HG03025 (cell line): Measurements from ENCODE around the gene ATP6V1G3.
"Not testable (repeated sequence)": the region's sequence is repeated elsewhere in the genome, so short reads cannot be mapped to it uniquely, and the experiment has no call there.

ENCODE experiments used
- ATAC-seq: cut with Tn5 transposase; IDR thresholded peaks from one replicate; pipeline ENCODE4 v1.9.1; 2021; ENCODE audit warnings: mild to moderate bottlenecking, moderate library complexity; ENCODE audit not compliant: unreplicated experiment, low FRiP score

Gene ATP6V1G3, protein sequence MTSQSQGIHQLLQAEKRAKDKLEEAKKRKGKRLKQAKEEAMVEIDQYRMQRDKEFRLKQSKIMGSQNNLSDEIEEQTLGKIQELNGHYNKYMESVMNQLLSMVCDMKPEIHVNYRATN

GRCh38 chr1:198540580-198540979 lies at the start of gene ATP6V1G3:
TSS of gene ATP6V1G3 (minus strand) at chr1:198540680. CDS start at chr1:198540650, 30 bp downstream.
- no peak for ATAC-seq

DNA sequence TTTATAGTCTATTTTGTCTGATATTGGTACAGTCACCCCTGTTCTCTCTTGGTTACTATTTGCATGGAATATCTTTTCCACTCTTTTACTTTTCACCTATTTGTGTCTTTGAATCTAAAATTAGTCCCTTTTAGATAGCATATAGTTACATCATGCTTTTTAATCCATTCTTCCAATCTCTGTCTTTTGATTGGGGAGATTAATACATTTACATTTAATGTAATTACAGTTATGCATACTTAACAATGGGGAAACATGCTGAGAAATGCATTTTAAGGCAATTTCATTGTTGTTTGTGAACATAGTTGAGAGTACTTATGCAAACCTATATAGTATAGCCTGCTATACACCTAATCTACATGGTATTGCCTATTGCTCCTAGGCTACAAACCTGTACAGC lies 48.4 kb upstream of the ATP6V1G3 start:
- no peak for ATAC-seq

DNA sequence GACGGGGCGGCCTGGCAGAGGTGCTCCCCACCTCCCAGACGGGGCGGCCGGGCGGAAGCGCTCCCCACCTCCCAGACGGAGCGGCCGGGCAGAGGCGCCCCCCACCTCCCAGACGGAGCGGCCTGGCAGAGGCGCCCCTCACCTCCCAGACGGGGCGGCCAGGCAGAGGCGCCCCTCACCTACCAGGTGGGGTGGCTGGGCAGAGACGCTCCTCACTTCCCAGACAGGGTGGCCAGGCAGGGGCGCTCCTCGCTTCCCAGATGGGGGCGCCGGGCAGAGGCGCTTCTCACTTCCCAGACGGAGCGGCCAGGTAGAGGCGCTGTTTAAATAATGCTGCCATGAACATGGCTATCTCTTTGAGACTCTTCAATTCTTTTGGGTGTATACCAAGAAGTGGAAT lies 43.7 kb upstream of the ATP6V1G3 start:
- no peak for ATAC-seq

DNA sequence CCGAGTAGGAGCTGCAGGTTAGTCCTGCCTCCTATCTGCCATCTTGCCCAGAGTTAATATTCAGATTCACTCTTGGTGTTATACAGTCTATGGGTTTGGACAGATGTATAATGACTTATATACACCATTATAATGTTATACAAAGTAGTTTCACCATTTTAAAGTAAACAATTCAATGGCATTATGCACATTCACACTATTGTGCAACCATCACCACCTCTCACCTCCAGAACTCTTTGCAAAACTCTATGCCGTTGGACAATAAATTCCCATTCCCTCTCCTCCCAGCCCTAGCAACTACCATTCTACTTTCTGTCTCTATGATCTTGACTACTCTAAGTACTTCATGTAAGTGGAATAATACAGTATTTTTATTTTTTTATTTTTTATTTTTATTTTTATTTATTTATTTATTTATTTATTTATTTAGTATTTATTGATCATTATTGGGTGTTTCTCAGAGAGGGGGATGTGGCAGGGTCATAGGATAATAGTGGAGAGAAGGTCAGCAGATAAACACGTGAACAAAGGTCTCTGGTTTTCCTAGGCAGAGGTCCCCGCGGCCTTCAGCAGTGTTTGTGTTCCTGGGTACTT lies 42.8 kb upstream of the ATP6V1G3 start:
- ATAC-seq, result not testable (repeated sequence)

DNA sequence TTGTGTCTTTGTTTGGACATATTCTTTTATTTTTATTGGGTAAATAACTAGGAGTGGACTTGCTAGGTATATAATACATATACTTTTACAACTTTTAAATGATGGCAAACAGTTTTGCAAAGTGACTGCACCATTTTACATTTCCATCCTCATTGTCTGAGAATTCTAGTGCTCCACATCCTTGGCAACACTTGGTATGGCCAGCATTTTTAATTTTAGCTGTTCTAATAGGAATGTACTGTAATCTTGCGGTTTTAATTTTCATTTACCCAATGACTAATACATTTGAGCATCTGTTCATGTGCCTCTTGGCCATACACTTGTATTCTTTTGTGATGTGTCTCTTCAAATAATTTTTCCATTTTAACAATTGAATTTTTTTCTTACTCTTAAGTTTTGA lies 37.0 kb upstream of the ATP6V1G3 start:
- no peak for ATAC-seq

DNA sequence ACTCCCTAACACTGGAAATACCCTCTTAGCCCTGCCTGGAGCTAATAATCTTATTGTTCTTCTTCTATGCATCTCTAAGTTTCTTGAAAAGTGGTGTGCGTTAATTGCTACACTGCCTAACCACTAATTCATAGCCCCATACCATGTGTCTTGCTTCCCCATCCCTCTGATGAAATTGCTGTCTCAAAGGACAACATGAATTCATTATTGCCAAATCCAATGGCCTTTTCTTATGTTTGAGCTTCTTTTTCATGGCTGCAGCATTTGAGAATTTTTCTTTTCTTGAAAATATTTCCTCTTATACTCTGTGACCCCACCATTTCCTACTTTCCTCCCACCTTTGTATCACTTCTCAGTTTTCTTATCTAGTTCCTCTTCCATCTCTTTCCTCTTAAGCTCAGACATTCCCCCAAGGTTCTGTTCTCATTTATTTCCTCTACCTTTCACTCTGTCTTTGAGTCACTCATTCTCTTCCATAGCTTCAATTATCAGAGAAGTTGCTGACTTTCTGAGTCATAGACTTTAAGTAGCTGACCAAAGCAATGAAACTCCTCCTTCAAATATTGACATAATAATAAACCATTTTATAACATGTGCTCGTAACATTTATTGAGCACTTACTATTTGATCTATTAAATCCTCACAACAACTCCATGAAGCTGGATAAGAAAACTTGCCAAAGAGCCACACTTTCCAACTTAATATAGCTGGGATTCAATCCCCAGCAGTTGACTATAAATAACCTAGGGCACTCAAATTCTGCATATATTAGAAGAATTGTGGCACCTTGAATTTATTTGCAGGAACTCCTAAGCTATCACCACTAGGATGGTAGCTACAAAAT lies 35.5 kb upstream of the ATP6V1G3 start:
- ATAC-seq, result no peak

DNA sequence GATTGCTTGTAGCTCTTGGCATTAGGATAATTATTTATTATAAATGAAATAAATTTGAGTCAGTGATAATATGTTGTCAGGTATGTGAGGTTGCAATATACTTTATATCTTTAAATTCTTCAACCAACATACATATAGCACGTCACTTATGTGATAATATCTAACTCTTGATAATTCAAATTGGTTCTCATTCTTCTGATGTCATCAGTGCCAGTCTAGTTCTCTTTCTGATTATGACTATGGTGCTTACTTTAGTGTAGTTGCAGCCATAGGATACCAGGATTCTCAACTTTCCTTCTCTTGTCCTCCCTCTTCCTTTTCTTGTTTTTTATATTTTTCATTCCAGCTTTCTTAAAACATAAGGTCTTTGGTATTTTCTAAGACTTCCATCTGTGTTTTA lies 34.8 kb upstream of the ATP6V1G3 start:
- no peak for ATAC-seq

GRCh38 chr1:198574325-198574724 lies 33.8 kb upstream of the ATP6V1G3 start:
- no peak for ATAC-seq

- no peak for ATAC-seq
Measured at GRCh38 chr1:198564716-198565115, 24.2 kb upstream of the ATP6V1G3 start.

DNA sequence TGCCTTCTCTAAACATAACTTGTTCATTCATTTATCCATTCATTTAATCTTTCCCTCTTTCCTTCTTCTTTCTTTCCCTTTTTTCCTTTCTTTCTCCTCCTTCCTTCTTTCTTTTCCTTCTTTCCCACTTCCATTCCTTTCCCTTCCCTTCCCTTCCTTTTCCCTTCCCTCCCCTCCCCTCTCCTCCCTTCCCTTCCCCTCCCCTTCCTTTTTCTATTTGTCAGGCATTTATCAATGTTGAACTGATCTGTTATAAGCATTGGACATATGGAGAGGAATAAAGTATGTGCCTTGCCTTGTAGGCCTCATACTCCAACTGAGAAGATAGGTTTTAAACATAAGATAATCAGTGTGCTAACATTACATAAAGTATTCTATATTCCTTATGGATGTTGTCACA lies 23.7 kb upstream of the ATP6V1G3 start:
- no peak for ATAC-seq

DNA sequence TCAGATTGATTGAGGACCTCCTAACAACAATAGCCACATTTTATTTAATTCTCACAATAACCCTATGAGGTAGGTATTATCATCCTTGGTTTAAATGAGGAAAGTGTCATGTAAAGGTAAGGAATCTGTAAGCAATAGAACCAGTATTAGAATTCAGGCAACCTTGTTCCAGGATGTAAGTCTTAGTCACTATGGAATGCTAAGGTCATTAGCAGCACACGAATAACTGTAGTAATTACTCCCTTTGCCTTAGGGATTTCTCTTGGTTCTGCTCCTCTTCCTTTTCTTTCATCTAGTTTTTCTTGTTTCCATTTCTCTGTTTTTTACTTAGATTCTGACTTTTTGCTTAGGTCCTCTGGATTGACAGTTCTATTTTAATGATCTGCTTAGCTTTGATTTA lies 23.1 kb upstream of the ATP6V1G3 start:
- no peak for ATAC-seq

GRCh38 chr1:198560161-198560560 lies 19.7 kb upstream of the ATP6V1G3 start:
- no peak for ATAC-seq

DNA sequence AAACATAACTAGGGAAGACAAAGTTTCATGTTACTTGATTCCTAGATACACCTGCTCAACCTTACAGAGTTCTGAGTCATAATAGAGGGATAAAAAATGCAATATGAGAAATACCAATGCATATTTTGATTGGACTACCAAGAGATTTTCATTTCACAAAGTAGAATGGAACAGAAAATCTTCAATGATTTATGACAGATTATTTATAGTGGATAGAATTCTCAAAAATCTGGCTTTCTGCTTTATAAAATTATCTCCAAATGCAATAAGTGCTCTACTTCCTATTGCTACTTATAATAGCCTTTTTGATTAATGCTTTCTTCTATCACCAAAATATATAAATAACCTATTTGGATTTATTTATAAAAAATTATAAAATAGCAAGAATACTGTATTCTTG lies 18.9 kb upstream of the ATP6V1G3 start:
- no peak for ATAC-seq

GRCh38 chr1:198558402-198558801 lies 17.9 kb upstream of the ATP6V1G3 start:
- ATAC-seq, result no peak

- peak; percentile 89 for ATAC-seq
Measured at GRCh38 chr1:198556971-198557370, 16.5 kb upstream of the ATP6V1G3 start.

- ATAC-seq, result no peak
Measured at GRCh38 chr1:198552668-198553416, 12.4 kb upstream of the ATP6V1G3 start.

- no peak for ATAC-seq
Measured at GRCh38 chr1:198550941-198551524, 10.6 kb upstream of the ATP6V1G3 start.

DNA sequence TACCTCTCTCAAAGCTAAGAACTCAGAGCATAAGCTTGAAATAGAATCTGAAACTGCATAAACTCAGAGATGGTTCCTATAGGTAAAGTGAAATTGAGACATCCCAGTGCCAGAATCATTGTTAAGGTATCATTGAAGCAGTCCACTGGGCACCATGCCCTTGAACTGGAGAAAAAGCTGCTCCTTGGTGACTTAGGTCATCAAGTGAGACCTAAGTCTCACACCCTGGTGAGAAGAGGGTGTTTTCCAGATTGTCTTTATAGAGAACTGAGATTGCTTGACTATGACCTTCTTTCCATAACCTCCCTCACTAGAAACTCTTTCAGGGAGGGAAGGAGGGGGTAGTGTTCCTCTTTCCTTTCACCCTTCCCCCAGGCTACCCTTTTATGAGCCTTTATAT lies 9.4 kb upstream of the ATP6V1G3 start:
- ATAC-seq, result peak; percentile 84

DNA sequence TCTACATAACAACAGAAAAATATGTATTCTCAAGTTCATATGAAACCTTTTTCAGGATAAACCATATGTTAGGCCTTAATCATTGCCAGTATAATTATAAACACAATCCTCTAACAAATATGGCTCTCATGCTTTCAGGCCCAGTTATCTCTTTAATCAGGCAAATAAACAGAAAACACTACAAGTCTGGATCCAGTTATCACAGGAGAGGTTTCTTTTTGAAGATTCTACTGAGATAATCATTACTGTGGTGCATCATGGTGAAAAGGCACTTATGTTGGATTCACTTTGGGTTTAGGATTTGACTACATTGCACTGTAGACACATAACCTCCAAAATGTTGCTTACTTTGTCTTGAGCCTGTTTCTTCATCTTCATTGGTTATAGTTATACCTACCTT lies 8.4 kb upstream of the ATP6V1G3 start:
- no peak for ATAC-seq

DNA sequence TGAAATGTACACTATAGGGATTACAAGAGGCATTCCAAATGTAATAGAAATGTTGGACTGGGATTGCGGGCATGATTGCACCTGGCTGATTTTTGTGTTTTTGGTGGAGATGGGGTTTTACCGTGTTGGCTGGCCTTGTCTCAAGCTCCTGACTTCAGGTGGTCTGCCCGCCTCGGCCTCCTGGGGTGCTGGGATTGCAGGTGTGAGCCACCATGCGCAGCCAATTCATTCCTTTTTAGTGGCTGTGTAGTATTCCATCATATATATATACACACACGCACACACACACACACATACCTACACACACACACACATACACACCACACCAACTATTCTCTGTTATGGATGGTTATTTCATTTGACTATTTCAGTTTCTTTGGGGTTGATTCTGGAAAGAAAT lies 4.7 kb upstream of the ATP6V1G3 start:
- no peak for ATAC-seq

DNA sequence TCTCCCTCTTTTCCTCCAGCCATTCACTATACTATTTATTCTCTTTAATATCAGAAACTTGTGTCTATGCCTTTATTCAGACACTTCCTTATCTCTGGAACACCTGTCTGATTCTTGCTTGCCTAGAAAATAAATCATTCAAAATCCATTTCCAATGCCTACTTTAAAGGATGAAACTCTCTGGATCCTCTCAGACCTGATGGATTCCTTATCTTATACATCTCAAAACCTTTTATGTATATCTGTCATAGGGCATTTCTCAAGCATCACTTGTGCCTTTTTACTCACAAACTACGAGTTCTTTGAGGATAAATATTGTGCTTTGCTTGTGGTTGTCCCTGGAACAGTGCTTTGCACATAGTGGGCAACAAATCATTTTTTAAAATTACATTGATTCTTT lies 3.8 kb upstream of the ATP6V1G3 start:
- ATAC-seq, result no peak
